Activated B cell treated with CpG ODN at 0.5 μM for 24 hours (primary cell): ENCODE results near the gene DPP10. TPM values are rescaled to one million over a fixed set of nuclear protein-coding genes. Genes with fewer than 3 reads are reported as not detected.

Experiments
- ATAC-seq: fragments of 200-7000 bp; cut with Tn5 transposase; one replicate; pipeline ENCODE4 v1.10.0; 2021; ENCODE audit warnings: low read depth, mild to moderate bottlenecking, moderate library complexity
- CTCF ChIA-PET: fragments of 350-600 bp; sonication (Branson Sonifier 250); formaldehyde crosslinking; loops from one replicate; lab custom pipeline; 2021; ENCODE audit warnings: antibody characterized with exemption; lab: Charles Lee
- POLR2A ChIA-PET: fragments of 350-600 bp; sonication (Branson Sonifier 250); formaldehyde crosslinking; loops from one replicate; lab custom pipeline; 2021; ENCODE audit warnings: antibody characterized with exemption; lab: Charles Lee
- DNase-seq: peaks from one replicate; pipeline ENCODE4 v3.0.0; 2022
- H3K27ac Mint-ChIP-seq: one replicate; pipeline ENCODE4 v1.8.0; 2020; ENCODE audit warnings: mixed read lengths
- H3K27me3 Mint-ChIP-seq: one replicate; pipeline ENCODE4 v1.8.0; 2021; ENCODE audit warnings: mixed read lengths
- H3K36me3 Mint-ChIP-seq: one replicate; pipeline ENCODE4 v1.8.0; 2021; ENCODE audit warnings: low read depth, mixed read lengths
- H3K4me1 Mint-ChIP-seq: one replicate; pipeline ENCODE4 v1.8.0; 2021; ENCODE audit warnings: mixed read lengths
- H3K4me3 Mint-ChIP-seq: one replicate; pipeline ENCODE4 v1.8.0; 2020; ENCODE audit warnings: mild to moderate bottlenecking, mixed read lengths
- H3K9me3 Mint-ChIP-seq: one replicate; pipeline ENCODE4 v1.8.0; 2020; ENCODE audit warnings: mixed read lengths
- CTCF ChIP-seq: fragments of 200-600 bp; IDR thresholded peaks from one replicate; pipeline ENCODE4 v1.8.0; 2022; ENCODE audit warnings: antibody characterized with exemption, mild to moderate bottlenecking
- intact Hi-C: fragments of 100-400 bp; cut with micrococcal nuclease; formaldehyde crosslinking; loops from one replicate; pipeline ENCODE4 v1.15.1; 2024
- total RNA-seq: library from RNA; stranded (reverse); gene quantifications from 2 replicates; pipeline ENCODE4 v1.2.3, GENCODE V29; 2022

Gene DPP10
- total RNA-seq, 1 donor from 2014 or later = not detected

- intact Hi-C loops = no loop called here
- CTCF ChIA-PET = no interaction called here
- H3K36me3 Mint-ChIP-seq = no peaks in the 10 kb centered on the region
- POLR2A ChIA-PET = no interaction called here
- H3K4me3 Mint-ChIP-seq = no peak overlapping the region
- H3K9me3 Mint-ChIP-seq = peaks cover 6% of the 10 kb centered on the region
- DNase-seq (no peak), ATAC-seq (no peak)
- no peak overlapping the region for H3K27ac Mint-ChIP-seq
- TF ChIP-seq CTCF = no peak
- H3K4me1 Mint-ChIP-seq = no peaks in the 10 kb centered on the region
- H3K27me3 Mint-ChIP-seq = no peaks in the 10 kb centered on the region
Observed at GRCh38 chr2:114880046-114880445, 437.6 kb downstream of the DPP10 start.

GRCh38 chr2:114919985-114920384 lies 477.5 kb downstream of the DPP10 start:
- ATAC-seq = no peak
- Mint-ChIP-seq H3K4me3 (no peak overlapping the region), H3K9me3 (peaks cover 11% of the 10 kb centered on the region), H3K4me1 (no peaks in the 10 kb centered on the region), H3K36me3 (no peaks in the 10 kb centered on the region), H3K27ac (no peak overlapping the region), H3K27me3 (no peaks in the 10 kb centered on the region)
- CTCF ChIA-PET = no interaction called here
- POLR2A ChIA-PET = no interaction called here
- no peak for TF ChIP-seq CTCF
- intact Hi-C loops = no loop called here
- no peak for DNase-seq

- no peak for DNase-seq
- Mint-ChIP-seq H3K27ac (no peak overlapping the region), H3K27me3 (no peaks in the 10 kb centered on the region), H3K36me3 (no peaks in the 10 kb centered on the region), H3K4me3 (no peak overlapping the region), H3K4me1 (no peaks in the 10 kb centered on the region), H3K9me3 (peaks cover 9% of the 10 kb centered on the region)
- TF ChIP-seq CTCF = no peak
- ATAC-seq = no peak
- CTCF ChIA-PET = no interaction called here
- intact Hi-C loops = no loop called here
- POLR2A ChIA-PET = no interaction called here
Observed at GRCh38 chr2:114922076-114922475, 479.6 kb downstream of the DPP10 start.

GRCh38 chr2:114925296-114926255 lies 483.1 kb downstream of the DPP10 start:
- intact Hi-C loops = no loop called here
- Mint-ChIP-seq H3K36me3 (no peaks in the 10 kb centered on the region), H3K4me1 (no peaks in the 10 kb centered on the region), H3K4me3 (no peak overlapping the region), H3K27me3 (no peaks in the 10 kb centered on the region), H3K27ac (no peak overlapping the region), H3K9me3 (peaks cover 7% of the 10 kb centered on the region)
- ChIA-PET CTCF (no interaction called here), POLR2A (no interaction called here)
- no peak for TF ChIP-seq CTCF
- DNase-seq (no peak), ATAC-seq (no peak)

- ChIA-PET POLR2A (no interaction called here), CTCF (no interaction called here)
- Mint-ChIP-seq H3K4me1 (no peaks in the 10 kb centered on the region), H3K36me3 (no peaks in the 10 kb centered on the region), H3K27me3 (no peaks in the 10 kb centered on the region), H3K4me3 (no peak overlapping the region), H3K9me3 (peaks cover 7% of the 10 kb centered on the region), H3K27ac (no peak overlapping the region)
- intact Hi-C loops = no loop called here
- no peak for DNase-seq
- TF ChIP-seq CTCF = no peak
- no peak for ATAC-seq
Observed at GRCh38 chr2:114926303-114926702, 483.9 kb downstream of the DPP10 start.
